Rectal smooth muscle tissue (tissue), 1 donor: ENCODE results near the gene OR2H2.

Source experiments
- H3K27ac ChIP-seq: one replicate; pipeline ENCODE4 v1.7.0; 2013; ENCODE audit warnings: low read depth, low read length, inconsistent platforms
- H3K27me3 ChIP-seq: one replicate; pipeline ENCODE4 v1.7.0; 2013; ENCODE audit warnings: low read length; ENCODE audit not compliant: control insufficient read depth, insufficient read depth
- H3K36me3 ChIP-seq: one replicate; pipeline ENCODE4 v1.7.0; 2013; ENCODE audit warnings: low read length; ENCODE audit not compliant: control insufficient read depth, insufficient read depth
- H3K4me1 ChIP-seq: one replicate; pipeline ENCODE4 v1.7.0; 2013; ENCODE audit warnings: low read length; ENCODE audit not compliant: control insufficient read depth, insufficient read depth
- H3K4me3 ChIP-seq: one replicate; pipeline ENCODE4 v1.7.0; 2013; ENCODE audit warnings: low read length
- H3K9ac ChIP-seq: one replicate; pipeline ENCODE4 v1.7.0; 2013; ENCODE audit warnings: low read length

Gene OR2H2

GRCh38 chr6:29563435-29563965 lies 21.4 kb upstream of the OR2H2 start:
- Histone ChIP-seq H3K36me3 (no peaks in the 10 kb centered on the region), H3K4me1 (no peaks in the 10 kb centered on the region), H3K27ac (no peak overlapping the region), H3K4me3 (no peak overlapping the region), H3K27me3 (no peaks in the 10 kb centered on the region), H3K9ac (no peak overlapping the region)

- Histone ChIP-seq H3K27ac (no peak overlapping the region), H3K4me3 (no peak overlapping the region), H3K4me1 (no peaks in the 10 kb centered on the region), H3K27me3 (no peaks in the 10 kb centered on the region), H3K9ac (no peak overlapping the region), H3K36me3 (no peaks in the 10 kb centered on the region)
These were observed 20.0 kb upstream of the OR2H2 start for GRCh38 chr6:29564875-29565274.

- H3K36me3 ChIP-seq, result no peaks in the 10 kb centered on the region
- H3K27me3 ChIP-seq, result no peaks in the 10 kb centered on the region
- H3K4me1 ChIP-seq, result no peaks in the 10 kb centered on the region
- H3K9ac ChIP-seq, result no peak overlapping the region
- no peak overlapping the region for H3K4me3 ChIP-seq
- no peak overlapping the region for H3K27ac ChIP-seq
These were observed 18.1 kb upstream of the OR2H2 start for GRCh38 chr6:29566856-29567255.

- Histone ChIP-seq H3K36me3 (no peaks in the 10 kb centered on the region), H3K4me3 (no peak overlapping the region)
These were observed 17.4 kb upstream of the OR2H2 start for GRCh38 chr6:29567541-29567940.

GRCh38 chr6:29567991-29568390 lies 16.9 kb upstream of the OR2H2 start:
- no peak overlapping the region for H3K27ac ChIP-seq
- H3K9ac ChIP-seq, result no peak overlapping the region
- H3K4me3 ChIP-seq, result no peak overlapping the region
- H3K4me1 ChIP-seq, result no peaks in the 10 kb centered on the region
- H3K27me3 ChIP-seq, result no peaks in the 10 kb centered on the region
- H3K36me3 ChIP-seq, result no peaks in the 10 kb centered on the region

More at GRCh38 chr6:29567541-29567940, 17.4 kb upstream of the OR2H2 start:
- Histone ChIP-seq H3K27ac (no peak overlapping the region), H3K4me1 (no peaks in the 10 kb centered on the region), H3K9ac (no peak overlapping the region), H3K27me3 (no peaks in the 10 kb centered on the region)

- Histone ChIP-seq H3K4me1 (no peaks in the 10 kb centered on the region), H3K4me3 (no peak overlapping the region), H3K27me3 (no peaks in the 10 kb centered on the region), H3K27ac (no peak overlapping the region), H3K9ac (no peak overlapping the region), H3K36me3 (no peaks in the 10 kb centered on the region)
These were observed 8.9 kb upstream of the OR2H2 start for GRCh38 chr6:29576056-29576455.

GRCh38 chr6:29577544-29577943 lies 7.4 kb upstream of the OR2H2 start:
- Histone ChIP-seq H3K27ac (no peak overlapping the region), H3K27me3 (no peaks in the 10 kb centered on the region), H3K4me1 (no peaks in the 10 kb centered on the region), H3K36me3 (no peaks in the 10 kb centered on the region), H3K4me3 (no peak overlapping the region), H3K9ac (no peak overlapping the region)

- Histone ChIP-seq H3K4me1 (peaks cover 2% of the 10 kb centered on the region), H3K36me3 (no peaks in the 10 kb centered on the region), H3K4me3 (no peak overlapping the region), H3K27me3 (no peaks in the 10 kb centered on the region), H3K27ac (no peak overlapping the region), H3K9ac (no peak overlapping the region)
These were observed 4.6 kb downstream of the OR2H2 start for GRCh38 chr6:29589423-29590048.

- Histone ChIP-seq H3K4me3 (no peak overlapping the region), H3K27me3 (no peaks in the 10 kb centered on the region), H3K9ac (no peak overlapping the region), H3K4me1 (peaks cover 2% of the 10 kb centered on the region), H3K27ac (no peak overlapping the region), H3K36me3 (no peaks in the 10 kb centered on the region)
These were observed 5.4 kb downstream of the OR2H2 start for GRCh38 chr6:29590218-29590808.

- Histone ChIP-seq H3K4me3 (no peak overlapping the region), H3K27me3 (no peaks in the 10 kb centered on the region), H3K27ac (no peak overlapping the region), H3K4me1 (peaks cover 2% of the 10 kb centered on the region), H3K36me3 (no peaks in the 10 kb centered on the region), H3K9ac (no peak overlapping the region)
These were observed 6.8 kb downstream of the OR2H2 start for GRCh38 chr6:29591677-29592076.

- Histone ChIP-seq H3K4me3 (no peak overlapping the region), H3K36me3 (no peaks in the 10 kb centered on the region), H3K27me3 (no peaks in the 10 kb centered on the region), H3K4me1 (peaks cover 2% of the 10 kb centered on the region), H3K27ac (no peak overlapping the region), H3K9ac (no peak overlapping the region)
These were observed 8.4 kb downstream of the OR2H2 start for GRCh38 chr6:29593199-29593855.

- Histone ChIP-seq H3K4me1 (peaks cover 2% of the 10 kb centered on the region), H3K27me3 (no peaks in the 10 kb centered on the region), H3K9ac (no peak overlapping the region), H3K4me3 (no peak overlapping the region), H3K27ac (no peak overlapping the region), H3K36me3 (peaks cover under 1% of the 10 kb centered on the region)
These were observed 11.5 kb downstream of the OR2H2 start for GRCh38 chr6:29596381-29596900.
